ENCODE data around the gene RNF138.
"Not testable (repeated sequence)": the region's sequence is repeated elsewhere in the genome, so short reads cannot be mapped to it uniquely, and the experiment has no call there.

RNF138 gene

GRCh38 chr18:32175265-32175664 is 83.6 kb downstream of the RNF138 start:
- no peak for DNase-seq (ENCODE audit: low spot score)

GRCh38 chr18:32176745-32177144 is 85.1 kb downstream of the RNF138 start:
- not testable (repeated sequence) for DNase-seq (ENCODE audit: low spot score)

GRCh38 chr18:32177530-32177929 is 85.9 kb downstream of the RNF138 start:
- DNase-seq (ENCODE audit: low spot score): no peak

Measured in iPS-NIHi11 (cell line).